Ascending aorta (tissue), 2 donors: ENCODE results near the gene CFAP410. TPM values are rescaled to one million over a fixed set of nuclear protein-coding genes. Genes with fewer than 3 reads are reported as not detected.

Experiments used
- DNase-seq, 2 donors: peaks; one replicate each; pipeline ENCODE4 v3.0.0-alpha.2; 2019; ENCODE audit warnings: low spot score in 2 of 2
- H3K27ac ChIP-seq, 2 donors: fragments of 200-600 bp; sonication (generic); one replicate each; pipeline ENCODE4 v1.5.1; 2016 to 2017; ENCODE audit warnings: mild to moderate bottlenecking in 1 of 2
- H3K27me3 ChIP-seq: fragments of 200-600 bp; sonication (generic); one replicate; pipeline ENCODE4 v1.5.1; 2017
- H3K36me3 ChIP-seq, 2 donors: fragments of 200-600 bp; sonication (generic); one replicate each; pipeline ENCODE4 v1.5.1; 2016
- H3K4me1 ChIP-seq, 2 donors: fragments of 200-600 bp; sonication (generic); one replicate each; pipeline ENCODE4 v1.5.1; 2016 to 2017; ENCODE audit warnings: mild to moderate bottlenecking in 1 of 2
- H3K4me3 ChIP-seq, 2 donors: fragments of 200-600 bp; sonication (generic); one replicate each; pipeline ENCODE4 v1.5.1; 2016 to 2017; ENCODE audit warnings: mild to moderate bottlenecking in 1 of 2
- H3K9me3 ChIP-seq, 2 donors: fragments of 200-600 bp; sonication (generic); one replicate each; pipeline ENCODE4 v1.5.1; 2016
- intact Hi-C: fragments of 100-400 bp; cut with DNase I; formaldehyde crosslinking; loops from one replicate; pipeline ENCODE4 v1.15.1; 2023
- total RNA-seq: library from RNA; depleted of rRNA; stranded (reverse); fragments of >200 nt; gene quantifications from one replicate; pipeline ENCODE4 v1.1.0, GENCODE V29; 2016
- TF ChIP-seq, protein P1 (sequence below), 3 experiments: fragments of 200-600 bp in 2 of 3; fragments of 450-650 bp in 1 of 3; sonication (generic) in 2 of 3; IDR thresholded peaks; one replicate each; pipeline ENCODE4 v1.5.1; 2016 to 2019; ENCODE audit warnings: antibody characterized with exemption in 3 of 3, mild to moderate bottlenecking in 1 of 3, moderate library complexity in 1 of 3

Gene CFAP410
- total RNA-seq, 1 donor from 2014 or later: 68.5 TPM

DNA sequence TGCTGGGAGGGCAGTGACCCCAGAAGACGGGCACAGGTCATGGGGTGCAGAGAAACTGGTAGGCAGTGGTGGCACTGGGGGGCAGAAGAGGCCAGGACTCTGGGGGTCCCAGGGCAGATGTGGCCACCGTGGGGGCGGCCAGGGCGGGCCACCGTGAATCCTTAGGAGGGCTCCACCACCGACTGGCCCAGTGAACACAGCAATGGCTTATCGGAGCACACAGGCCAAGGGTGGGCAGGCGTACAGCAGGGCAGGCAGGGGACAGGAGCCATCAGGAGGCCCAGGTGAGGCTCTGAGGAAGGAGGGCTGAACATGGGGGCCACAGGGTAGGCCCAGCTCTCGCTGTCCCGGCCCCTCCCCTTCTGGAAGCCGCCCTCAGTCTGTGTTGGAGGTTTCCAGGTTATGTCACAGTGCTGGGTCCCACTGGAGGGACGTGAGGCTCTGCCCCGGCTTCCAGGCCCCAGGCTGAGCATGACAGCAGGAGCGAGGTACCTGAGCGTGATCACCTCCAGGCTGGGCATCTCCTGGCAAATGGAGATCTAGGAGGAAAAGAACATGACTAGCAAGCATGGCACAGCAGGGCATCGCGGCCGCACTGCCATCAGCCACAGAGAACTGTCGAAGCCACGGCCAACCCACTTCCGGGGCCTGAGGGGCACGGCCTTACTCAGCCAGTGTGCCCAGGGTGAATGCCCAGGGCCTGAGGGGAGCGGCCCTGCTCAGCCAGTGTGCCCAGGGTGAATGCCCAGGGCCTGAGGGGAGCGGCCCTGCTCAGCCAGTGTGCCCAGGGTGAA is 3.7 kb downstream of the CFAP410 start:
- DNase-seq: no peak
- Histone ChIP-seq H3K36me3 (peaks cover 4 to 37% of the 10 kb centered on the region in 2 donors), H3K4me3 (no peak overlapping the region), H3K27me3 (no peaks in the 10 kb centered on the region), H3K4me1 (peaks cover 4 to 12% of the 10 kb centered on the region in 2 donors), H3K27ac (no peak overlapping the region), H3K9me3 (no peaks in the 10 kb centered on the region)
- intact Hi-C loops: loop anchor here (5.0 kb wide), 4 partner anchors 122 to 1307 kb away; partner anchors contain the start of genes LRRC3, PCBP3, PTTG1IP and TRAPPC10
- TF ChIP-seq, protein P1, sequence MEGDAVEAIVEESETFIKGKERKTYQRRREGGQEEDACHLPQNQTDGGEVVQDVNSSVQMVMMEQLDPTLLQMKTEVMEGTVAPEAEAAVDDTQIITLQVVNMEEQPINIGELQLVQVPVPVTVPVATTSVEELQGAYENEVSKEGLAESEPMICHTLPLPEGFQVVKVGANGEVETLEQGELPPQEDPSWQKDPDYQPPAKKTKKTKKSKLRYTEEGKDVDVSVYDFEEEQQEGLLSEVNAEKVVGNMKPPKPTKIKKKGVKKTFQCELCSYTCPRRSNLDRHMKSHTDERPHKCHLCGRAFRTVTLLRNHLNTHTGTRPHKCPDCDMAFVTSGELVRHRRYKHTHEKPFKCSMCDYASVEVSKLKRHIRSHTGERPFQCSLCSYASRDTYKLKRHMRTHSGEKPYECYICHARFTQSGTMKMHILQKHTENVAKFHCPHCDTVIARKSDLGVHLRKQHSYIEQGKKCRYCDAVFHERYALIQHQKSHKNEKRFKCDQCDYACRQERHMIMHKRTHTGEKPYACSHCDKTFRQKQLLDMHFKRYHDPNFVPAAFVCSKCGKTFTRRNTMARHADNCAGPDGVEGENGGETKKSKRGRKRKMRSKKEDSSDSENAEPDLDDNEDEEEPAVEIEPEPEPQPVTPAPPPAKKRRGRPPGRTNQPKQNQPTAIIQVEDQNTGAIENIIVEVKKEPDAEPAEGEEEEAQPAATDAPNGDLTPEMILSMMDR (IDR thresholded peaks at IDR 0.05): no peak

DNA sequence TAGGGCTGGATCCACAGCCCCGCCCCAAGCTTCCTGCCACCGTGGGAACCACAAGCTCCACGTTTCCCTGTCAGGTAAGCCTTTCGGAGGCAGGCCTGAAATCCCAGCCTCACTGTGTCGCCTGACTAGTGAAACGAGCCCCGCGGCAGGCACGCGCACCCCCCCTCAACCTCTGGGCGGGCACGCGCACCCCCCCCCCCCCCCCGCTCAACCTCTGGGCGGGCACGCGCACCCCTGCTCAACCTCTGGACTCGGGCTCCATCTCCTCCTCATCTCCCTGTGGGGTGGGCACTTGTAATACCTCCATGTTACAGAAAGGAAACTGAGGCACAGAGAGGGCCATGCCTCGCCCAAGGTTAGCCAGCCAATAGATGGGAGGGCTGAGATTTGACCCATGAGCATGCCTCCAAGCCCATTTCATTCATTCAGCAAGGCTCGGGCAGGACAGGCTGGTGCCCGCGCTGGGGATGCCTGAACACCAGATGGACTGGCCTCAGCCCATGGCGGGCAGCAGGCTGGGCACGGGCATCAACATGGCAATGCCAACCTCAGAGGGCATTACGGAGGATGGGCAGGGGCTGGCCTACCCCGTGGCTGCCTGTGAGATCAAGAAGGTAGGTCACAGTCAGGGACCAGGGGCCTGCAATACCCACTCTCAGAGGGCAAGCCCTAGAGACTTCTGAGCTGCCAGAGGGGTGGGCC is 4.7 kb downstream of the CFAP410 start:
- peaks cover 4 to 37% of the 10 kb centered on the region in 2 donors for H3K36me3 ChIP-seq
- no peaks in the 10 kb centered on the region for H3K9me3 ChIP-seq
- intact Hi-C loops: loop anchor here (5.0 kb wide), 4 partner anchors 123 to 1308 kb away; partner anchors contain the start of genes LRRC3, PCBP3, PTTG1IP and TRAPPC10
- H3K27ac ChIP-seq: no peak overlapping the region
- no peak overlapping the region for H3K4me3 ChIP-seq
- TF ChIP-seq, protein P1 (IDR thresholded peaks at IDR 0.05): no peak
- no peaks in the 10 kb centered on the region for H3K27me3 ChIP-seq
- DNase-seq: no peak
- H3K4me1 ChIP-seq: peaks cover 4 to 5% of the 10 kb centered on the region in 2 donors

DNA sequence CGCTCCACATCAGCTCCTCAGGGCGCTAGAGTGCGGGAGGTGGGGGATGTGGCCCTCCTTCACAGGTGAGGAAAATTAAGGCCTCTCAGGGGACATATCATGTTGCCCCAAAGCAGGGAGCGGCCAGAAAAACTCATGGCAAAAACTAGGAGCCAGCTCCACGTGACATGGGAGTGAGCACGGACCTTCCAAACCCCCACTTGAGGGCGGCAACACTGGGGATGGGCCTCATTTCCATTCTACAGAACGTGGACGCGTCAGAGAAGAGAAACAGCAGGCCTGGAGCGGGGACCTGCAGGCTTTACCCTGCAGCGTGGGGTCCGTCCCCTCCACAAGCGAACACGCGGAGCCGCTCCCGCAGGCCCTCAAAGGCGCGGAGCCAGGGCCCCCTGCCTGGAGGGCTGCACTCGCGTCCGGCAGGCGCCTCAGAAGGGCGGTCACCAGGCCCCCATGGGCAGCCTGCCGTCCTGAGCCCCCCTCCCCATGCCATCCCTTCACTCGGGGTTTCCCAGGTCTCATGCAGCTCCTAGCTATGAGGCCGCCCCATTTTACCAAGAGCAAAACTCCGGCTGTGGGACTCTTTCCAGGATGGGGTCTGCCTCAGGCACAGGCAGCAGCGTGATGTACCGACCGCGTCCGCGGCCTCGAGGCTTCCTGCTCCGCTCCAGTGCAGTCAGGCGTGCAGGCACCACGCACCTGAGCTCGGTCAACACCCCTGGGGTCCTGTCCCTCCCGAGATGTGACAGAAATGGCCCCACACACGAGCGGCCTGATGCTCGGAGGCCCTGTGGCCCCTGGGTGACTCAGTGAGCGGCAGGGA is 5.5 kb downstream of the CFAP410 start:
- no peak overlapping the region for H3K27ac ChIP-seq
- intact Hi-C loops: no loop called here
- peaks cover 4 to 37% of the 10 kb centered on the region in 2 donors for H3K36me3 ChIP-seq

DNA sequence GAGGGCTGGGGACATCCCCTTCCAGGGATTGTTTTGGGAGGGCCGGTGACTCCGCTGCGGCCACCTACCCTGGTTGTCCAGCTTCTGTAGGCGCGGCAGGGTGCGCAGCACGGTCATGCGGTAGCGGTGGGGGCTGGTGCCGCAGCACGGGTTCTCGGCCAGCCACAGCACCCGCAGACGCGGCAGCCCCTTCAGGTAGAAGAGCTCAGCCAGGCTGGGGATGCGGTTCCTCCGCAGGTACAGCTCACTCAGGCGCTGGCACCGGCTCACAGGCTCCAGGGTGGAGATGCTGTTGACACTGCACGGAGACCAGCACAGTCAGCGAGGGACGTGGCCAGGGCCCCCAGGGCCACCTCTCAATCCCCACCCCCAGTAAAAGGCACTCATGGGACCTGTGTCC is 6.2 kb downstream of the CFAP410 start:
- H3K4me1 ChIP-seq: peaks cover under 1 to 2% of the 10 kb centered on the region in 2 donors
- no peaks in the 10 kb centered on the region for H3K27me3 ChIP-seq
- intact Hi-C loops: no loop called here
- no peaks in the 10 kb centered on the region for H3K9me3 ChIP-seq
- TF ChIP-seq, protein P1 (IDR thresholded peaks at IDR 0.05): no peak
- DNase-seq: no peak
- H3K4me3 ChIP-seq: no peak overlapping the region
- H3K36me3 ChIP-seq: peaks cover 4 to 37% of the 10 kb centered on the region in 2 donors
- no peak overlapping the region for H3K27ac ChIP-seq

More for the DNA sequence above, 5.5 kb downstream of the CFAP410 start:
- Histone ChIP-seq H3K4me3 (no peak overlapping the region), H3K4me1 (peaks cover 4 to 5% of the 10 kb centered on the region in 2 donors), H3K27me3 (no peaks in the 10 kb centered on the region), H3K9me3 (no peaks in the 10 kb centered on the region)
- DNase-seq: no peak
- TF ChIP-seq, protein P1 (IDR thresholded peaks at IDR 0.05): no peak

DNA sequence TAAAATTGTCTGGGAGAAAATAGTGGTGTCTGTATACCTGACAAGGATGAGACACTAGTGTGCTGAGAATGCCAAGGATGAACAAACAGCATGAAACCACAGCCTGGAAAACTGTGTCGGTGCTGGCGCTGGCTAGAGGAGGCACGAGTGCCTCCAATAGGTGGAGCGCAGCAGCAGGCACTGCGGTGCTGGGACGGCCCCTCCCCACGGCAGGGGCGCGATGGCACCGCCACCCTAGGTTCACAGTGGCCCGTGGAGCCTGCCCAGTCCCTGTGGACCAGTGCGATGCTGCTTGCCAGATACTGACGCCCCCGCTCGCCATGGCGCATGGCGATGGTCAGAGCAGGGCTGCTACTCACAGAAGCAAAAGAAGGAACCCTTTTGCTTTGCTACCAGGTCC is 6.8 kb downstream of the CFAP410 start:
- Histone ChIP-seq H3K9me3 (no peaks in the 10 kb centered on the region), H3K27me3 (no peaks in the 10 kb centered on the region), H3K27ac (no peak overlapping the region), H3K4me3 (no peak overlapping the region), H3K4me1 (no peaks in the 10 kb centered on the region), H3K36me3 (peaks cover 4 to 40% of the 10 kb centered on the region in 2 donors)
- TF ChIP-seq, protein P1 (IDR thresholded peaks at IDR 0.05): no peak
- intact Hi-C loops: no loop called here
- no peak for DNase-seq
